Panc1 (cell line): ENCODE data around the gene FEM1B. TPM values are rescaled to one million over a fixed set of nuclear protein-coding genes. Genes with fewer than 3 reads are reported as not detected.

Source experiments
- ATAC-seq: fragments of 200-7000 bp; cut with Tn5 transposase; 2 replicates; pipeline ENCODE4 v1.9.1; 2020; ENCODE audit warnings: mild to moderate bottlenecking, moderate library complexity
- BruUV-seq: library from RNA; stranded (reverse); fragments of 400-500 nt; replicated peaks from 2 replicates; lab custom pipeline; 2021; lab: Mats Ljungman, UMichigan
- CTCF ChIA-PET: fragments of 300-600 bp; sonication (Branson Sonifier 250); formaldehyde crosslinking; loops from one replicate; lab custom pipeline; 2022; ENCODE audit warnings: antibody characterized with exemption; lab: Charles Lee
- POLR2A ChIA-PET: fragments of 300-600 bp; sonication (Branson Sonifier 250); formaldehyde crosslinking; loops from one replicate; lab custom pipeline; 2022; ENCODE audit warnings: antibody characterized with exemption; lab: Charles Lee
- DNase-seq: peaks from one replicate; pipeline ENCODE4 v3.0.0-alpha.2; 2010; ENCODE audit warnings: low read depth, low spot score
- H3K27ac ChIP-seq: 2 replicates; pipeline ENCODE4 v1.5.1; 2011; ENCODE audit warnings: mild to moderate bottlenecking, low read length, inconsistent platforms
- H3K27me3 ChIP-seq: fragments of 200-500 bp; sonication (Bioruptor generic); 2 replicates; pipeline ENCODE4 v1.6.0; 2014; ENCODE audit warnings: low read length, inconsistent platforms; ENCODE audit not compliant: control insufficient read depth, insufficient read depth
- H3K36me3 ChIP-seq: fragments of 200-500 bp; sonication (Bioruptor generic); 2 replicates; pipeline ENCODE4 v1.5.1; 2014; ENCODE audit warnings: inconsistent platforms, mild to moderate bottlenecking, low read length, moderate library complexity; ENCODE audit not compliant: control insufficient read depth, insufficient read depth
- H3K4me1 ChIP-seq: 2 replicates; pipeline ENCODE4 v1.5.1; 2011; ENCODE audit warnings: inconsistent platforms, mild to moderate bottlenecking, low read length, moderate library complexity; ENCODE audit not compliant: control insufficient read depth, insufficient read depth
- H3K4me3 ChIP-seq, 2 experiments: 2 replicates each; pipeline ENCODE4 v1.5.1; 2011 to 2012; ENCODE audit warnings: low read depth in 2 of 2, low read length in 2 of 2, mild to moderate bottlenecking in 2 of 2, inconsistent platforms in 1 of 2, moderate library complexity in 1 of 2
- H3K9me3 ChIP-seq: fragments of 200-500 bp; sonication (Bioruptor generic); 2 replicates; pipeline ENCODE4 v1.5.1; 2014; ENCODE audit warnings: low read depth, mild to moderate bottlenecking, inconsistent platforms, low read length, moderate library complexity; ENCODE audit not compliant: control insufficient read depth, insufficient read depth
- POLR2AphosphoS5 ChIP-seq: IDR thresholded peaks from 2 replicates; pipeline ENCODE4 v1.6.1; 2012; ENCODE audit warnings: mild to moderate bottlenecking, low read depth, low read length, moderate library complexity
- SIN3A ChIP-seq: IDR thresholded peaks from 2 replicates; pipeline ENCODE4 v1.6.1; 2012; ENCODE audit warnings: low read depth, mild to moderate bottlenecking, low read length, moderate library complexity, borderline replicate concordance; ENCODE audit not compliant: insufficient read depth
- TCF7L2 ChIP-seq: IDR thresholded peaks from 2 replicates; pipeline ENCODE4 v1.6.1; 2011; ENCODE audit warnings: mild to moderate bottlenecking, low read depth, low read length, inconsistent platforms
- in situ Hi-C: cut with HindIII; loops from 2 replicates; pipeline ENCODE4 v1.10.0; 2016; ENCODE audit warnings: low sequenced_read_pairs, low pct_unique_long_range_greater_than_20kb
- intact Hi-C: fragments of 100-400 bp; cut with micrococcal nuclease; formaldehyde crosslinking; loops from one replicate; pipeline ENCODE4 v1.10.0; 2022; ENCODE audit not compliant: unreplicated experiment
- total RNA-seq: library from RNA; stranded (reverse); gene quantifications from one replicate; pipeline ENCODE4 v1.2.1, GENCODE V29; 2021; ENCODE audit not compliant: unreplicated experiment
- TF ChIP-seq, protein P1 (sequence below): fragments of 450-650 bp; IDR thresholded peaks from 2 replicates; pipeline ENCODE4 v1.5.1; 2017; ENCODE audit warnings: mild to moderate bottlenecking
- TF ChIP-seq, protein P2 (sequence below), 2 experiments: IDR thresholded peaks; 2 replicates each; pipeline ENCODE4 v1.6.1; 2011 to 2012; ENCODE audit warnings: low read depth in 2 of 2, control low read depth in 1 of 2, low read length in 1 of 2, mild to moderate bottlenecking in 1 of 2, moderate library complexity in 1 of 2; ENCODE audit not compliant: insufficient read depth in 1 of 2

FEM1B gene
- total RNA-seq, 1 experiment from 2014 or later = 34.8 TPM

- peaks cover 10% of the 10 kb centered on the region for H3K36me3 ChIP-seq
- H3K27me3 ChIP-seq = no peaks in the 10 kb centered on the region
- H3K4me3 ChIP-seq = peak overlapping the region; percentile 81 to 98
- H3K9me3 ChIP-seq = no peaks in the 10 kb centered on the region
- CTCF ChIA-PET = interaction anchor here (0.8 to 1.5 kb wide), 2 partner anchors 27 kb away, joined by 3 to 6 read pairs; no protein-coding TSS in a partner anchor
- in situ Hi-C loops = no loop called here
- intact Hi-C loops = no loop called here
- peak overlapping the region; percentile 99 for H3K27ac ChIP-seq
- BruUV-seq = no TSS peak
- no peak for ATAC-seq
- TF ChIP-seq TCF7L2 (no peak), SIN3A (no peak), POLR2AphosphoS5 (no peak)
- TF ChIP-seq, protein P1, sequence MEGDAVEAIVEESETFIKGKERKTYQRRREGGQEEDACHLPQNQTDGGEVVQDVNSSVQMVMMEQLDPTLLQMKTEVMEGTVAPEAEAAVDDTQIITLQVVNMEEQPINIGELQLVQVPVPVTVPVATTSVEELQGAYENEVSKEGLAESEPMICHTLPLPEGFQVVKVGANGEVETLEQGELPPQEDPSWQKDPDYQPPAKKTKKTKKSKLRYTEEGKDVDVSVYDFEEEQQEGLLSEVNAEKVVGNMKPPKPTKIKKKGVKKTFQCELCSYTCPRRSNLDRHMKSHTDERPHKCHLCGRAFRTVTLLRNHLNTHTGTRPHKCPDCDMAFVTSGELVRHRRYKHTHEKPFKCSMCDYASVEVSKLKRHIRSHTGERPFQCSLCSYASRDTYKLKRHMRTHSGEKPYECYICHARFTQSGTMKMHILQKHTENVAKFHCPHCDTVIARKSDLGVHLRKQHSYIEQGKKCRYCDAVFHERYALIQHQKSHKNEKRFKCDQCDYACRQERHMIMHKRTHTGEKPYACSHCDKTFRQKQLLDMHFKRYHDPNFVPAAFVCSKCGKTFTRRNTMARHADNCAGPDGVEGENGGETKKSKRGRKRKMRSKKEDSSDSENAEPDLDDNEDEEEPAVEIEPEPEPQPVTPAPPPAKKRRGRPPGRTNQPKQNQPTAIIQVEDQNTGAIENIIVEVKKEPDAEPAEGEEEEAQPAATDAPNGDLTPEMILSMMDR = no peak
- TF ChIP-seq, protein P2, sequence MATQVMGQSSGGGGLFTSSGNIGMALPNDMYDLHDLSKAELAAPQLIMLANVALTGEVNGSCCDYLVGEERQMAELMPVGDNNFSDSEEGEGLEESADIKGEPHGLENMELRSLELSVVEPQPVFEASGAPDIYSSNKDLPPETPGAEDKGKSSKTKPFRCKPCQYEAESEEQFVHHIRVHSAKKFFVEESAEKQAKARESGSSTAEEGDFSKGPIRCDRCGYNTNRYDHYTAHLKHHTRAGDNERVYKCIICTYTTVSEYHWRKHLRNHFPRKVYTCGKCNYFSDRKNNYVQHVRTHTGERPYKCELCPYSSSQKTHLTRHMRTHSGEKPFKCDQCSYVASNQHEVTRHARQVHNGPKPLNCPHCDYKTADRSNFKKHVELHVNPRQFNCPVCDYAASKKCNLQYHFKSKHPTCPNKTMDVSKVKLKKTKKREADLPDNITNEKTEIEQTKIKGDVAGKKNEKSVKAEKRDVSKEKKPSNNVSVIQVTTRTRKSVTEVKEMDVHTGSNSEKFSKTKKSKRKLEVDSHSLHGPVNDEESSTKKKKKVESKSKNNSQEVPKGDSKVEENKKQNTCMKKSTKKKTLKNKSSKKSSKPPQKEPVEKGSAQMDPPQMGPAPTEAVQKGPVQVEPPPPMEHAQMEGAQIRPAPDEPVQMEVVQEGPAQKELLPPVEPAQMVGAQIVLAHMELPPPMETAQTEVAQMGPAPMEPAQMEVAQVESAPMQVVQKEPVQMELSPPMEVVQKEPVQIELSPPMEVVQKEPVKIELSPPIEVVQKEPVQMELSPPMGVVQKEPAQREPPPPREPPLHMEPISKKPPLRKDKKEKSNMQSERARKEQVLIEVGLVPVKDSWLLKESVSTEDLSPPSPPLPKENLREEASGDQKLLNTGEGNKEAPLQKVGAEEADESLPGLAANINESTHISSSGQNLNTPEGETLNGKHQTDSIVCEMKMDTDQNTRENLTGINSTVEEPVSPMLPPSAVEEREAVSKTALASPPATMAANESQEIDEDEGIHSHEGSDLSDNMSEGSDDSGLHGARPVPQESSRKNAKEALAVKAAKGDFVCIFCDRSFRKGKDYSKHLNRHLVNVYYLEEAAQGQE (IDR thresholded peaks at IDR 0.05; ENCODE audit: insufficient read depth in 1 of 2, low read depth in 2 of 2, low read length in 1 of 2) = no peak
- POLR2A ChIA-PET = interaction anchor here (0.6 kb wide), 1 partner anchor 426 kb away, joined by 4 read pairs; no protein-coding TSS in a partner anchor
- DNase-seq = no peak
- H3K4me1 ChIP-seq = peaks cover 28% of the 10 kb centered on the region
Observed at GRCh38 chr15:68279779-68280753, 2.5 kb downstream of the FEM1B start.

DNA sequence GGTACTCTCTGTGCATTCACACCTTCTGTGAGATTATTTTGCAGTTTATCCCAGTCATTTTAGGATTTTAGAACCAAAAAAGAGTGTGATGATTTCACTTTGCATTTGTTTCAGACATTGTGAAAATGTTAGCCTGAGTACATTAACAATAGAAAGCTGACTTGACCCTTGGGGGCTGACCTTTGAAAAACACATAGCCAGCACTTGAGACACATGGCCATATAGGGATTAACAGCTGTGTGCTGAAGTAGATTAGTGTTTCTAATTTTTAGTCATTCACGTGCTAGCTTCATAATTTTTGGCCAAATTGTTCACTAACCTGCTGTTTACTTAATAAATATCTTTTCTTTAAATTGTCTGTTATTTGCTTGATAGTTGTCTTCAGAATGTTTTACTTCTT, 3.5 kb downstream of the FEM1B start:
- in situ Hi-C loops = no loop called here
- Histone ChIP-seq H3K27ac (peak overlapping the region; percentile 99), H3K36me3 (peaks cover 10% of the 10 kb centered on the region), H3K4me1 (peaks cover 23% of the 10 kb centered on the region), H3K9me3 (no peaks in the 10 kb centered on the region), H3K27me3 (no peaks in the 10 kb centered on the region), H3K4me3 (peak overlapping the region; percentile 81 to 98)
- POLR2A ChIA-PET = no interaction called here
- ATAC-seq (no peak), DNase-seq (no peak)
- CTCF ChIA-PET = interaction anchor here (1.0 to 1.5 kb wide), 2 partner anchors 25 to 28 kb away, joined by 5 to 6 read pairs; no protein-coding TSS in a partner anchor
- TF ChIP-seq TCF7L2 = no peak
- intact Hi-C loops = no loop called here
- no TSS peak for BruUV-seq
